Measurements from ENCODE around the gene CCDC197.

DNA sequence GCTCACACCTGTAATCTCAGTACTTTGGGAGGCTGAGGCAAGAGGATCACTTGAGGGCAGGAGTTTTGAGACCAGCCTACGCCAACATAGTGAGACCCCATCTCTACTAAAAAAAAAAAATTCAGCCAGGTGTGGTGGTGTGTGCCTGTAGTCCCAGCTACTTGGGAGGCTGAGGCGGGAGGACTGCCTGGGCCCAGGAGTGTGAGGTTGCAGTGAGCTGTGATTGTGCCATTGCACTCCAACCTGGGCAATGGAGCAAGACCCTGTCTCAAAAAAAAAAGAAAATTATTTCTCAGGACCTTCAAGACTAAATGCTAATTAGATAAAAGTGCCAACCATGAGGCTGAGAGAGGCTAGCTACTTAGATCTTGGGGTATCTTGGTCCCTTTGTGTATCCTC lies 52.5 kb downstream of the CCDC197 start:
- TF ChIP-seq, protein P1, sequence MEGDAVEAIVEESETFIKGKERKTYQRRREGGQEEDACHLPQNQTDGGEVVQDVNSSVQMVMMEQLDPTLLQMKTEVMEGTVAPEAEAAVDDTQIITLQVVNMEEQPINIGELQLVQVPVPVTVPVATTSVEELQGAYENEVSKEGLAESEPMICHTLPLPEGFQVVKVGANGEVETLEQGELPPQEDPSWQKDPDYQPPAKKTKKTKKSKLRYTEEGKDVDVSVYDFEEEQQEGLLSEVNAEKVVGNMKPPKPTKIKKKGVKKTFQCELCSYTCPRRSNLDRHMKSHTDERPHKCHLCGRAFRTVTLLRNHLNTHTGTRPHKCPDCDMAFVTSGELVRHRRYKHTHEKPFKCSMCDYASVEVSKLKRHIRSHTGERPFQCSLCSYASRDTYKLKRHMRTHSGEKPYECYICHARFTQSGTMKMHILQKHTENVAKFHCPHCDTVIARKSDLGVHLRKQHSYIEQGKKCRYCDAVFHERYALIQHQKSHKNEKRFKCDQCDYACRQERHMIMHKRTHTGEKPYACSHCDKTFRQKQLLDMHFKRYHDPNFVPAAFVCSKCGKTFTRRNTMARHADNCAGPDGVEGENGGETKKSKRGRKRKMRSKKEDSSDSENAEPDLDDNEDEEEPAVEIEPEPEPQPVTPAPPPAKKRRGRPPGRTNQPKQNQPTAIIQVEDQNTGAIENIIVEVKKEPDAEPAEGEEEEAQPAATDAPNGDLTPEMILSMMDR (IDR thresholded peaks at IDR 0.05), result no peak
- no peak for TF ChIP-seq POLR2A (IDR thresholded peaks at IDR 0.05)

Data from uterus (tissue), 2 donors.